Mucosa of rectum (tissue), 2 donors: ENCODE data around the gene CCDC80.

Source experiments
- H3K27ac ChIP-seq, 2 donors: one replicate each; pipeline ENCODE4 v1.7.0; 2013; ENCODE audit warnings: inconsistent platforms in 2 of 2, low read depth in 2 of 2, low read length in 2 of 2
- H3K27me3 ChIP-seq, 2 donors: one replicate each; pipeline ENCODE4 v1.7.0; 2013; ENCODE audit warnings: low read length in 2 of 2; ENCODE audit not compliant: control insufficient read depth in 2 of 2, insufficient read depth in 2 of 2
- H3K36me3 ChIP-seq, 2 donors: one replicate each; pipeline ENCODE4 v1.7.0; 2013; ENCODE audit warnings: low read length in 2 of 2; ENCODE audit not compliant: control insufficient read depth in 2 of 2, insufficient read depth in 2 of 2
- H3K4me1 ChIP-seq, 2 donors: one replicate each; pipeline ENCODE4 v1.7.0; 2013; ENCODE audit warnings: low read length in 2 of 2, mild to moderate bottlenecking in 1 of 2; ENCODE audit not compliant: control insufficient read depth in 2 of 2, insufficient read depth in 2 of 2
- H3K4me3 ChIP-seq, 2 donors: one replicate each; pipeline ENCODE4 v1.7.0; 2013; ENCODE audit warnings: low read length in 2 of 2
- H3K9ac ChIP-seq, 2 donors: one replicate each; pipeline ENCODE4 v1.7.0; 2013; ENCODE audit warnings: low read length in 2 of 2, low read depth in 1 of 2, mild to moderate bottlenecking in 1 of 2
- H3K9me3 ChIP-seq, 2 donors: one replicate each; pipeline ENCODE4 v1.7.0; 2013; ENCODE audit warnings: low read length in 2 of 2; ENCODE audit not compliant: control insufficient read depth in 2 of 2
- donor health status: healthy.
- donor health status: Normal muscosa, but diverticular disease.

Gene CCDC80, protein sequence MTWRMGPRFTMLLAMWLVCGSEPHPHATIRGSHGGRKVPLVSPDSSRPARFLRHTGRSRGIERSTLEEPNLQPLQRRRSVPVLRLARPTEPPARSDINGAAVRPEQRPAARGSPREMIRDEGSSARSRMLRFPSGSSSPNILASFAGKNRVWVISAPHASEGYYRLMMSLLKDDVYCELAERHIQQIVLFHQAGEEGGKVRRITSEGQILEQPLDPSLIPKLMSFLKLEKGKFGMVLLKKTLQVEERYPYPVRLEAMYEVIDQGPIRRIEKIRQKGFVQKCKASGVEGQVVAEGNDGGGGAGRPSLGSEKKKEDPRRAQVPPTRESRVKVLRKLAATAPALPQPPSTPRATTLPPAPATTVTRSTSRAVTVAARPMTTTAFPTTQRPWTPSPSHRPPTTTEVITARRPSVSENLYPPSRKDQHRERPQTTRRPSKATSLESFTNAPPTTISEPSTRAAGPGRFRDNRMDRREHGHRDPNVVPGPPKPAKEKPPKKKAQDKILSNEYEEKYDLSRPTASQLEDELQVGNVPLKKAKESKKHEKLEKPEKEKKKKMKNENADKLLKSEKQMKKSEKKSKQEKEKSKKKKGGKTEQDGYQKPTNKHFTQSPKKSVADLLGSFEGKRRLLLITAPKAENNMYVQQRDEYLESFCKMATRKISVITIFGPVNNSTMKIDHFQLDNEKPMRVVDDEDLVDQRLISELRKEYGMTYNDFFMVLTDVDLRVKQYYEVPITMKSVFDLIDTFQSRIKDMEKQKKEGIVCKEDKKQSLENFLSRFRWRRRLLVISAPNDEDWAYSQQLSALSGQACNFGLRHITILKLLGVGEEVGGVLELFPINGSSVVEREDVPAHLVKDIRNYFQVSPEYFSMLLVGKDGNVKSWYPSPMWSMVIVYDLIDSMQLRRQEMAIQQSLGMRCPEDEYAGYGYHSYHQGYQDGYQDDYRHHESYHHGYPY

DNA sequence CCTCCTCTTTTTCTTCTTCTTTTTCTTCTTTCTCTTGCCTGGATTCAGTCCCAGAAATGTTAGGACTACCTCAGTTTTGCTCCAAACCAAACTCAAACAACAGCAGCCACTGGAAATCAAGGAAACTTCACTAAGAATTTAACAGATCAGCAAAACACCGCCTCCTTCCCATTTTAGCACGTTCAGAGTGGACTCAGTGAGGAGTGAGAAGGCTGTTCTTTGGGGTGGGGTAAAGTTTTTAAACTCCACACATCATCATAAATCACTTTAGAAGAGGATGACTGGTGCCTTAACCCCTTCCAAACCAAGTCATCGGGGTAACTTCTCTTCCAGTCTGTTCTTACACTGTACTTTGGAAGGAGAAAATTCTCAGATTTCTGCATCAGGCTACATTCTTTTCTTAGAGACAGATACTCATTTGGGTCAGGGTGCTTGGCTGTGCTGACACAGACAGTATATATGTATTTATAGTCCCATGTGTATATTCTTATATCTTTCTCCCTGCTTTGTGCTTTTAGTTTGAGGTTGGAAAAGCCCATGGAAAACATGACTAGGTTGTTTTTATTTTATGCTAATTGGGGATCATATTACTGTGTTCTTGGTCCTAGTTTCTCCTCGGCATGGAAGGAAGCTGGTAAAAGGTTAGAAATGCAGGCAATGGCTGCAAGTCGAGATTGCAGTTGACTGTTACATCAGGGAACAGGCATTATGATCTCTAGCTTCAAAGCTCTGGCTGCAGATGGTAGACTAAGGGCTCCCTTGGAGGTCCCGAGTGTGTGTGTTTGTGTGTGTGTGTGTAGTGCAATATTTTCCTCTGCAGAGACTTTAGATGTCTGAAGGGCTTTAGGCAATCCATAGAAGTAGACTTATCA lies at the start of gene CCDC80:
Gene CCDC80, minus strand, starts transcription at position 214 of the 872 bp plus-strand sequence. CDS start 1,238 bp downstream, outside the sequence.
- Histone ChIP-seq H3K9ac (peak within 1 kb of the TSS; percentile 27 to 40), H3K4me1 (peaks cover 0 to 4% of the 10 kb centered on the region in 2 donors), H3K9me3 (no peaks in the 10 kb centered on the region), H3K27ac (peak within 1 kb of the TSS; percentile 64 to 67), H3K36me3 (no peaks in the 10 kb centered on the region), H3K4me3 (peak within 1 kb of the TSS; percentile 56 to 65), H3K27me3 (no peaks in the 10 kb centered on the region)

DNA sequence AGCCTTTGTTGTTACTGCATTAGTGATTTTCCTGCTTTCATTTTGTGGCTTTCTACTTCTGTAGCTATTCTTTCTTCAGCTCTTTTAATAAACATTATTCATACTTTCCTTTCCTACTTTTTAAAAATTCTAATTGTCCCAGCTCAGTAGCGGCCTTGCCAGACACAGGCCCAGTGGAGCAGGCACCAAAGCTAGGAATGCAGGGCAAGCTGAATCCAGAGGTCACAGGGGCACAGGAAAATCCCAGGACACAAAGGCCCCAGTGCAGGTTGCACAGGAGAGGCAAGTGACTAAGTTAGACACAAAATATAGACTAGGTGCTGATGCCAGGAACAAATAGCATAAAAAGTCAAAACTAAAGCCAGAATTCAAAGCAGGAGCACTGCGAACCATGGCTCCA lies 49.0 kb upstream of the CCDC80 start:
- Histone ChIP-seq H3K4me3 (no peak overlapping the region), H3K27me3 (no peaks in the 10 kb centered on the region), H3K4me1 (no peaks in the 10 kb centered on the region), H3K27ac (no peak overlapping the region), H3K36me3 (no peaks in the 10 kb centered on the region), H3K9ac (no peak overlapping the region), H3K9me3 (no peaks in the 10 kb centered on the region)

DNA sequence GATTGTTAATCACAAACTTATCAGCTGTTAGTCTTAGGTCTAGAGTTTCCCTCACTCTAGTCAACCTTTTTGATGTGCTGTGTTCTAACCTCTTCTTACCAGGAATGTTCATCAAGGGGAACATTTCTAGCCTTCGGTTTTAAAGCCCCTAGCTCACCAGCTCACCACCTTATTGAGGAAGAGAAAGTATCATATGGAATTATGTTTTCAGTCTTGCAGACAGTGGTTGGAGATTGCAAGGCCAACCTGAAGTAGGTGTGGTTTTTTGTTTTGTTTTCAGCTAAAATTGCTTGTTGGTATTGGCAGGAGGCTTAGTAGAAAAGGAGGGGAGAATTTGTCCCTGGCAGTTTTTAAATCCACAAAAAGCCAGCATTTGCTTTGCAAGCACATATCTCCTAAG lies 48.4 kb upstream of the CCDC80 start:
- H3K9me3 ChIP-seq: no peaks in the 10 kb centered on the region
- no peaks in the 10 kb centered on the region for H3K27me3 ChIP-seq
- H3K4me3 ChIP-seq: no peak overlapping the region
- no peak overlapping the region for H3K27ac ChIP-seq
- H3K4me1 ChIP-seq: no peaks in the 10 kb centered on the region
- no peak overlapping the region for H3K9ac ChIP-seq
- no peaks in the 10 kb centered on the region for H3K36me3 ChIP-seq

DNA sequence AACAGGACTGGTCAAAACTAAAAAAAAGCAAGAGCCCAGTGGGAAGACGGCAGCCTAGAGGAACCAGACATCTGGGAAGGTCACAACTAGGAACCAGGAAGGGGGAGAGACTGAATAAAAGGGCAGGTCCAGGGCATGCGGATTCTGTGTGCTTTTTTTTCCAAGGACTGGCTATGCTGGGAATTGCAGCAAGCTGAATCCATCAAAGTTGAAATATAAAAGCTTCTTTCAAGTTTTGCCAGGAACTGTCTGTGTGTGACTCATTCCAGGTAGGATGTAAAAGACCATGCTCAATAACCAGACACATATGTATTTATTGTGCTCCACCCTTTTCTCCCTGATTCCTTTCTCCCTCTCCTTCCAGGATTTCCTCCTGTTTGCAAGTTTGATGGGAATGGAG lies 47.9 kb upstream of the CCDC80 start:
- no peaks in the 10 kb centered on the region for H3K9me3 ChIP-seq
- no peaks in the 10 kb centered on the region for H3K36me3 ChIP-seq
- no peak overlapping the region for H3K4me3 ChIP-seq
- no peak overlapping the region for H3K27ac ChIP-seq
- no peaks in the 10 kb centered on the region for H3K4me1 ChIP-seq
- no peaks in the 10 kb centered on the region for H3K27me3 ChIP-seq
- no peak overlapping the region for H3K9ac ChIP-seq

DNA sequence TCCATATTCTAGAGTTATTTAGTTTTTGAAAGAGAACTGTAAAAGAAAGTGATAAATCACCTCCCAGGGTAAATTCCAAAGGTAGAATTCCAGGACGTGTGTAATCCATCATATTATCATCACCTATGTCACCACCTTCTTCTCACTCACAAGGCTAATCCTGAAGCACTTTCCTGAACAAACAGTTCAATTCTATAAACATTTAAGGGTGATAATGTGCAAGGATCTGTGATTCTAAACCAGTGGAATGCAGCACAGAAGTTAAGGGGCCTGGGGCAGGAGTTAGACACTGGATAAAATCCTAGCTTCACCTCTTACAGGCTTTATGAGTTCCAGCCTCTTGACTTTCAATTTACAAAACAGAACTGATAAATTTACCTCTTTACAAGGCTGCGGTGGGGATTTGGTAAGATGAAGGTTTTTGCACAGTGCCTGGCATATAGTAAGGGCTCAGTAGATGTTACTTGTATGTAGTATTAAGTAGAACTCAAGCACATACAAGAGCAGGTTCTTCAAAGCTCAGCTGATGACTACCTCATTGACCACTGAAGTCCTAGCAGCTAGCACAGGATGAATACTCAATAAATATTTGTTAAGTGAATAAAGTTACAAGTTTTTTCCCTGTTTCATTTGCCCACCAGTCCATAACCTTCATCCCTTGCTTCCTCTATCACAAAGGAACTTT lies 47.3 kb upstream of the CCDC80 start:
- Histone ChIP-seq H3K27ac (no peak overlapping the region), H3K9ac (no peak overlapping the region), H3K27me3 (no peaks in the 10 kb centered on the region)

DNA sequence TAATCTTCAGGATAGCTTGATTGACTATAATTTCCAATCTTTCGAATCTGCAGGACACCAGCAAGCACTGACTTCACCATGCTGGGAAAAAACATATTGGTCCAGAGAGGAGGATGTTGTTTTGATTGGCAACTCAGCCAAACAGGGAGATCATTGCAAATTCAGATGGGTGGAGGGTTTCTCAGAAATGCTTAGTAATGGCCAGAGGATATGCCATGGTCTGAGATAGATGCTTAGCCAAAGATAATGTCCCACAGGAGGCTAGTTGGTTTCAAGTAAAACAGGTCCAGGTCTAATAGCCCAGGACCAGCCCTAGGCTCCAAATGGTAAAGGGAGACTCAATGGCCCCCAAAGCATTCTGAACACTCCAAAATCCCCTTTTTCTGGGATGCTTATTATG lies 46.7 kb upstream of the CCDC80 start:
- Histone ChIP-seq H3K27me3 (no peaks in the 10 kb centered on the region), H3K4me1 (no peaks in the 10 kb centered on the region), H3K9me3 (no peaks in the 10 kb centered on the region), H3K4me3 (no peak overlapping the region), H3K27ac (no peak overlapping the region), H3K36me3 (no peaks in the 10 kb centered on the region), H3K9ac (no peak overlapping the region)

More for the DNA sequence above, 47.3 kb upstream of the CCDC80 start:
- no peak overlapping the region for H3K4me3 ChIP-seq
- no peaks in the 10 kb centered on the region for H3K36me3 ChIP-seq
- no peaks in the 10 kb centered on the region for H3K4me1 ChIP-seq
- H3K9me3 ChIP-seq: no peaks in the 10 kb centered on the region

DNA sequence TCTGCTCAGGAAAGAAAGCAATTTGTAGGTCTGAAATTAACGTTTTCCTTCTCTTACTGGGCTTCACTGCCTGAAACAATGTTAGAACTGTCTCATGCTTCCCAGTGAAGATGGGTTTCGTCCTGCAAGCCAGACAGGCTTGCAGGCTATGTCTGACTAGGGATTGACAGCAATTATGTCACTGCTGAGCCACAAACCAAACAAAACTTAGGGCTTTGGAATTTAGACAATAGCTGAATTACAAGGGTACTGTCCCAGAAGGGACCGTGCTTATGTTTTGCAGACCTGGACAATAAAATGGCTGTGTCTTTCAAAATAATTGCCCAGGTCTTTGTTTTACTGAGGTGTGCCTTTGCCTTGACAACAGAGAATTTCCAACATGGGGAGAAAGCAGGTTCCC lies 46.3 kb upstream of the CCDC80 start:
- no peaks in the 10 kb centered on the region for H3K9me3 ChIP-seq
- H3K27me3 ChIP-seq: no peaks in the 10 kb centered on the region
- H3K27ac ChIP-seq: no peak overlapping the region
- H3K4me3 ChIP-seq: no peak overlapping the region
- H3K9ac ChIP-seq: no peak overlapping the region
- no peaks in the 10 kb centered on the region for H3K4me1 ChIP-seq
- no peaks in the 10 kb centered on the region for H3K36me3 ChIP-seq

DNA sequence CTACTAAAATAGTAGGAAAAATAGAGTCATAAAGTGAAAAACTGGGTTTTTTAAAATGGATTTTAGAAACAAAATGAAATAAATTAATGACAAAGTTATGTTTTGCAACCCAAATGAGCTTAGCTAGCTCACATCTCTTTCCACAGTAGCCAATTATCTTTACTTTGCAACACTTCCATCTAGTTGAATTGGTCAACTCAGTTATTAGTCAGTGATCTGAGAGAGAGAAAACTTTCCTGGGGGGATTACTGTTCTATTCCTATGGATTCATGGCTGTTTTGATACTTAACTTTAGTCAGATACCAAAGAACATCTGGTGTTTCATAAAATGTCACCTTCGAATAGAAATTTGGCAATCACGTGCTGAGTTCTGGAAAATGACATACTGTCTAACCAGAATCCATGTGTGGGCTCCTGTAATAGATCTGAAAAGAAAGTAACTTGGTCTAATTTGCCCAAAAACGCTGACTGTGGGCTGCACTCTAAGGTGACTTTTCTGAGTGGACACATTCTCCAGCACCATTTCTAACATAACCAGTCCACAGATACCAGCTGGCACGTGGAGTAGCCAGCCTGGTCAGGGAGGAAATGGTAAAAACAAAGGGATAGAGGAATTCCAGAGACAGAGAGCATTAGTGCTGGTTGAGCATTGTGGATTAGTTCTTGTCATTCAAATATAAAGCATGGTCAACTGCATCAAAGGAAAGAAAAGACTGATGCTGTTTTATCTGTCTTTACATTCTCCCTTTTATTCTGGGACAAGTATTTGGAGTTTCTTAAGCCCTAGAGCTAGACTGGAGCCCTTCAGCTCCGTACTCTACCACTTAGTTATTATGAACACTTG lies 45.2 kb upstream of the CCDC80 start:
- H3K27ac ChIP-seq: no peak overlapping the region
- H3K27me3 ChIP-seq: no peaks in the 10 kb centered on the region
- no peaks in the 10 kb centered on the region for H3K9me3 ChIP-seq
- no peak overlapping the region for H3K4me3 ChIP-seq
- H3K4me1 ChIP-seq: no peaks in the 10 kb centered on the region
- H3K36me3 ChIP-seq: no peaks in the 10 kb centered on the region
- H3K9ac ChIP-seq: no peak overlapping the region

DNA sequence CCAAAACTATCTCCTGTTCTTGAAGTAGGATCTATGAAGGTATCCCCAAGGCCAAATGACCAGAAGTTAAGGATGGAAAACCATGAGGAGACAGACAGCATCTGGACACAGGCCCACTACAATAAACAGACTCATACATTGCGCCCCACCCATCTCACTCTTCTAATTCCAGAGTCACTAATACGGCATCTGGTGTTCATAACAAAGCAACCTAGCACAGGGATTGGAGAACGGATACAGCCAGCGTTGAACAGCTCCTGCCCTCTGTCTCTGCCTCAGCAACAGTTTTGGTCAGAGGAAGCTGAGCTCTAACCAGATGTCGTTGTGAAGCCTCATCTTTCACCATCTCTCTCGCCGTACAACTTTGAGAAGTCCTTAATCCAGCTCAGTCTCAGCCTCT lies 44.5 kb upstream of the CCDC80 start:
- Histone ChIP-seq H3K9ac (no peak overlapping the region), H3K36me3 (no peaks in the 10 kb centered on the region), H3K27ac (no peak overlapping the region), H3K9me3 (no peaks in the 10 kb centered on the region), H3K27me3 (no peaks in the 10 kb centered on the region), H3K4me3 (no peak overlapping the region), H3K4me1 (no peaks in the 10 kb centered on the region)
